GM18858 (cell line): Measurements from ENCODE around the gene DLGAP1.

Experiments
- ATAC-seq: cut with Tn5 transposase; IDR thresholded peaks from one replicate; pipeline ENCODE4 v1.9.1; 2021; ENCODE audit not compliant: unreplicated experiment

The DLGAP1 gene

DNA sequence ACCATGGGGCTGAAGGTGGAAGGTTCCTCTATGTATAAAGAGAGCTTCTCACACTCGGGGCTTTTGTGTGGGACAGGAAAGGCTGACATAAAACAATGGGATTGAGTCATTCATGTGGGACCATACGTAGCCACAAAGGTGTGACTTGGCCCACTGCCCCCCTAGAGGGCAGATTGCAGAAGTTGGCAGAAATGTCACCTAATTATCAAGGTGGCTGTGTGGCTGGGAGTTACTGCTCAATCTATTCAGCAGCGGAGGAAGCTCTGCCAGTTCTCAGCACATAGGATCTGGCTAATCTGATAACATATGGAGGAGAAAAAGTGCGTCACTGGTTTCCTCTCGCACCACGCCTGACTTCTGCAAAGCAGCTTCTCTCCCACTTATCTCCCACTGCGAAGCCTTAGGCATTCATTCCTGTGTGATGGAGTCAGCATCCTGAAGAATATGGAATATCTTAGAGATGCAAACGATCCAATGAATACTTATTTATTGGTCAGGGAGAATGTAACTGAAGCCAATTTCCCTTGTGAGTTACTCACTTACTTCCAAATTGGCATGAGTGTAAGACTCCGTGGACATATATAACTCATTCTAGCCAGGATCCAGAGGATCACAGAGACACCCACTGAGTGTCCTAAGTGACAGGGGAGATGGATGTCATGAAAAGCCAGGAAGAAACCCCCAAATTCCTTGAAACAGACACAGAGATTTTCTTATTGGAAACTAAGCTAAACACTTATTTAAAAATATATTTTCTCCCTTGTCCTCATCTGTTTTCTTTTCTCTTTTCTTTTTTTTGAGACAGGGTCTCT, 660.4 kb downstream of the DLGAP1 start:
- no peak for ATAC-seq

DNA sequence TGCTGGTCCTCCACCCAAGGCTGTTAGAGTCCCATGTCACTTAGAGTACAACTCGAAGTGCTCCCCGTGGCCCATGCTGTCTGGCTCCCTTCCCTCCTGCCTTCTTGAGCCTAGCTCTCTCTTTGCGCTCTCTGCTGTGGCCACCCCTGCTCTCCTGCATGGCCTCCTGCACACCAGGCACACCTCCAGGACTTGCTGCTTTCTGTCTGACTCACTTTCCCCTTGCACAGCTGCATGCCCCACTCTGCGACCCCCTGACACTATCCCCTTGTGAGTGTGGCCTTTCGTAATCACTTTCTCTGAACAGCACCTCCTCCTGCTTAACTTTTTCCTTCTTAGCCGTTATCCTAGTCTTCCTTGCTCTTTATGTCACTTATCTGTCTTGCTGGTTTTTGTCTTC, 661.6 kb downstream of the DLGAP1 start:
- ATAC-seq, result no peak

DNA sequence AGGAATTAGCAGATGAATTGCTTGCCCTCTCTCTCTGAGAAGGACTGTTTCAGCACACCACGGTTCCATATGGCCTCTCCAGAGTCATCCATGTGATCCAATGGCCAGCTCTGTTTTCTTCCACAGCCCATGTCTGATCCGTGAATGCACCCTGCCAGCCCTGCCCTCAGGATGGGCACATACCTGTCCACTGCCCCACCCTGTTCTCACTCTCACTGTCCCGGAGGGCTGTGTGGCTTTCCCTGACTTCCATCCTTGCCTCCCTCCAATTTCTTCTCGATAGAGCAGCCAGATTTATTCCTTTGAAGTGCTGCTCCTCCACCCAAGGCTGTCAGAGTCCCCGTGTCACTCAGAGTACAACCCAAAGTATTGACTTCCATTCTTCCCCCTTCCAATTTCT, 662.0 kb downstream of the DLGAP1 start:
- no peak for ATAC-seq

DNA sequence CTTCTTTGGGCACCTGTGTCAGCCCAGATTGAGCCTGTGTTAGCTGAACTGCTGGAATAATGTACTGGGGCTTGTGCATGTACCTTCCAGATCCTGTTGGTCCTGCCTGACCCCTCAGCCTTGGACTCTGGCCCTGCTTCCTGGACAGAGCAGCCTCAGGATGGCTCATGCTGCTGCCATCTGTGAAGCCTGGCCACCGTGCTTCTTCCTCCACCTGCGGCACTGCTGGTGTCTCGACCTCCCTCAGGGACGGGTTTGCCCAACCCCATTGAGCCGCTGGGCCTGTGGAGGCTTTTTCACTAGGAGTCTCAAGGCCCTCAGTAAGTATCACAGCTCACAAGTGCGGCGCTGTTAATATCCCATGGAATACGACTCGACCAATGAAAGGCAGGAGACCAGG, 662.4 kb downstream of the DLGAP1 start:
- ATAC-seq, result no peak

DNA sequence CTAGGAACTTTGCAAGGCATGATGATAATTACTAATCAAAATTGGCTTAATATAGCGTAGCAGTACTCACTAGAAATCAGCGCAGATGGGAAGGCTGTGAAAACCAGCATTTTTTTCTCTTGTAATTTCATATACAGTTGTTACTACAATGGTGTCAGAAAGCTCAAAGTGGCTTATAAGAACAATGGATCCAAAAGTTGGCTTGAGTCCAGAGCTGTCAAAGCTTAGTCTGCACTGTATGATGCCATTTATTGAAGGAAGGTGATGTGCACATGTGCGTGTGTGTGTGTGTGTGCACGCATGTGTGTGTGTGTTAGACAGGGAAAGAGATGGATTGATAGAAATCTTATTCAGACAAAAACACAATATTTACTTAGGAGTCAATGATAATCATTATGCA, 663.9 kb downstream of the DLGAP1 start:
- ATAC-seq, result no peak

DNA sequence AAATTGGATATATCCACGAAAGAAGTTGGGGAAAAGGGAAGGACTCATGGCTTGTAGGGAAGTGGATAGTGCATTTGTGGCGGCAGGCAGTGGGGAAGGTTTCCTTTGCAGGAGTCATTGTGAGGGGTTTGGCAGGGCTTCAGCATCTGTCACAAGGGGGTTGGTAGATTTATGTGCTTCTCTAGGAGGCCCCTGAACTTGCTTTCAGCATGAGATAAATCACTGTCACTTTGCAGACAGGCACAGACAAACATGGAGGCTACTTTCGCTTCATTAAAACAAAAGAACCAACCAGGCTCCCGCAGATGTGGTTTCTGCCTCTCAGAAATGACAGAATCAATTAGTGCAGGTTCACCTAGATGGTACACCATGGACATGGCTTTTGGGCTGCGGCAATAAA, 664.4 kb downstream of the DLGAP1 start:
- no peak for ATAC-seq

DNA sequence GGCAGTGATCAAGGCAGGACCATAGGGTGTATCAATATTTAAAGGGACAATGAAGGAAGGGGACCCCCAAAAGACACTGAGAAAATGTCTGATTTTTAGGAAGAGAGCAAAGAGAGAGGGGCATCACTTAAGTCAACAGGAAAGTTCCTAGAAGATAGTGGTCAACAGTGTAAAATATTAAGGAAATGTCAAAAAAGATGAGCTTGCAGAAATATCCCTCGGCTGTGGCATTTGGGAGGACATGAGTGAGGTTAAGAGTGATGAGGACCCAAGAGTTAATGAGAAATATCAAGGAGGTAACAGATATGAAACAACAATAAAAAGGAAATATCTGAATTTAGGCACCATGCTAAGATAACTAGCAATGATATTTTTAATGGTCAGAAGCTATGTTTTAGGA, 665.6 kb downstream of the DLGAP1 start:
- no peak for ATAC-seq

DNA sequence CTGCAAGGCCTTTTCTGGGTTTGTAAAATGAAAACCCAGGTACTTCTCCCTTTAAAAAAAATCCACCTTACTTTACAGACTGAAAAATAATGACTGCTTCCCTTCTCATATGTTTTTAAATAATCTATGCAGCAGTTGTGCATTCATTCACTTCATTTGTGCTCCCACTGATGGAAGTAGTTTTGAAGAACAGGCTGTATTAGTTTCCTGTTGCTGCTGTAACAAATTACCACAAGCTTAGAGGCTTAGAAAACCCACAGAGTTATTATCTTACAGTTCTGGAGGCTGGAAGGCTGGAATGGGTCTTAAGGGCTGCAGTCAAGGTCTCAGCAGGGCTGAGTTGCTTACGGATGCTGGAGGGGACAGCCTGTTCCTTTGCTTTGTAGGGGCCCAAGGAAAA, 670.2 kb downstream of the DLGAP1 start:
- no peak for ATAC-seq

DNA sequence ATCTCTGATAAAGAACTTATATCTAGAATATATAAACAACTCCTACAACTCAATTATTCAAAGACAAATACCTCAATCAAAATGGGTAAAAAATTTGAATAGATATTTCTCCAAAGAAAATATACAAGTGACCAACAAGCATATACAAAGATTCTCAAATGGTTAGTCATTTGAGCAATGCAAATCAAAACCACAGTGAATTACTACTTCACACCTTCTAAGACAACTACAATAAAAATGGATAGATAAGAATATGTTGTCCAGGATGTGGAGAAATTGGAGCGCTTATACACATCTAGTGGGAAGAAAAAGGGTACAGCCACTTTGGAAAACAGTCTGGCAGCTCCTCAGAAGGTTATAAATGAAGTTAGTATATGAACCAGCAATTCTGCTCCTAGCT, 672.2 kb downstream of the DLGAP1 start:
- ATAC-seq, result no peak

DNA sequence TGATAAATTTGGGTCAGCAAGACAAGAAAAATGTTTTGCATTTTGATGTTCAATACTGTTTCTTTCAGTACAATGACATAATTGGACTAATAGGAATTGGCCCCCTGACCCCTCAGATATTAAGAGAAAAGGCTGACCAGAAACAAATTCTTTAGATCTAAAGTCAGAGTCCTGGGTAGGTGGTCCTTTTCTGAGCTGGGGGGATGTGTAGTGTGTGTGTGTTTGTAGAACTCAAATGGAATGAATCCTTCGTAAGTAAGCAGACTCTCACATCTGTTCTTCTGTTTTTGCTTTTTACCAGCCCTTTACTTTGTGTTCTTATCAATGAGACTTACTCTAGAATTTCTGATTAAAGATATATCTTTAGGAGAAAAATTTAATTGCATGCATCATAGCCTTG, 677.4 kb downstream of the DLGAP1 start:
- no peak for ATAC-seq

DNA sequence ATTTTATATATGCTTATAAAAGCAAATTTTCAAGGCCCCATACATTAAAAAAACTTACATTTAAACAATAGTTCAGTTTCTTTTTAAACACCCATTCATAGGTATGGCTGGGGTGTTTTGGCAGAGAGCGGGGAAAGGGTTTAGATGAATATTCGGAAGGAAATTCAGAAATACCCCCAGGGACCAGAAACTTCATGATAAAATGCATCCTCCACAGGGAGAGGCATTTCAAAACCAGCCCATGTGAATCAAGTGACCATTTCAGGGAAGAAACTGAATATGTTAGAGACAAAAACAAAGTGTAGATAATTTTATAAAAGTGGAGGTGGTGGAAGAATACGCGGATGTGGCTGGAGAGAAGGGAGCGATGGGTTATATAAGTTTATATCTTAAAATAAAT, 678.0 kb downstream of the DLGAP1 start:
- no peak for ATAC-seq

DNA sequence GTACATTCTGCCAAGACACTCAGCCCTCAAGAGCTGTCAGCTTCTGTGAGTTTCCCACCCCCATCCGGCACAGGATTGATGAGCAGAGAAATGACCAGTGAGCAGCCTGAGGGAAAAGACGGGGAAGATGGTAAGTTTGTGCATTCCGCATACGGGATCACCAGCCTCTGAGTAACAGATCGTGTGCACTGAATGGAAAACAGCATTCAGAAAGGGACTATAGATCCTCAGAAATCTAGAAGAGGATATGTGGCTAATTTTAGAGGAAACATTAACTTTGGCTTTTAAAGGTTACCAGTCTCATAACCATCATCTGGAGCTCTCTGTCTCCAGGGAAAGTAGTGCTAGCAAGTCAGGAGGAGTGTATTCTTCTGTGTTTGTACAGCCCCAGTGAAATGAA, 679.1 kb downstream of the DLGAP1 start:
- no peak for ATAC-seq

DNA sequence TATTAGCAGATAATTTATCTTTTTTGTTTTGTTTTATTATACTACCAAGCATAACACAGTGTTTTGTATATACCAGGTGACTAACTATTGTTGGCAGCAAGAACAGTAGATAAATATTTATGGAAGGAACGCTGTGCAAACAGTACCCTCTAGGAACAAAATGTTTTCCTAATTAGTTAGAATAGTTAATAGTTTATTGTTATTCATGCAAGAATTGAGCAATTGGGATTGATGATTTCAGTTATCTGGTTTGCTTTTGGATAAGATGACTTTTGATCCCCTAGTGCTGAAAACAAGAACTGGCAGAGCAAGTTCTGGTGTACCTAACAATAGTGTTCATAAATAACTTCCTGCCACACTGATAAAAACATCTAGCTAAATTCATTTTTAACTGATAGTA, 681.8 kb downstream of the DLGAP1 start:
- no peak for ATAC-seq

DNA sequence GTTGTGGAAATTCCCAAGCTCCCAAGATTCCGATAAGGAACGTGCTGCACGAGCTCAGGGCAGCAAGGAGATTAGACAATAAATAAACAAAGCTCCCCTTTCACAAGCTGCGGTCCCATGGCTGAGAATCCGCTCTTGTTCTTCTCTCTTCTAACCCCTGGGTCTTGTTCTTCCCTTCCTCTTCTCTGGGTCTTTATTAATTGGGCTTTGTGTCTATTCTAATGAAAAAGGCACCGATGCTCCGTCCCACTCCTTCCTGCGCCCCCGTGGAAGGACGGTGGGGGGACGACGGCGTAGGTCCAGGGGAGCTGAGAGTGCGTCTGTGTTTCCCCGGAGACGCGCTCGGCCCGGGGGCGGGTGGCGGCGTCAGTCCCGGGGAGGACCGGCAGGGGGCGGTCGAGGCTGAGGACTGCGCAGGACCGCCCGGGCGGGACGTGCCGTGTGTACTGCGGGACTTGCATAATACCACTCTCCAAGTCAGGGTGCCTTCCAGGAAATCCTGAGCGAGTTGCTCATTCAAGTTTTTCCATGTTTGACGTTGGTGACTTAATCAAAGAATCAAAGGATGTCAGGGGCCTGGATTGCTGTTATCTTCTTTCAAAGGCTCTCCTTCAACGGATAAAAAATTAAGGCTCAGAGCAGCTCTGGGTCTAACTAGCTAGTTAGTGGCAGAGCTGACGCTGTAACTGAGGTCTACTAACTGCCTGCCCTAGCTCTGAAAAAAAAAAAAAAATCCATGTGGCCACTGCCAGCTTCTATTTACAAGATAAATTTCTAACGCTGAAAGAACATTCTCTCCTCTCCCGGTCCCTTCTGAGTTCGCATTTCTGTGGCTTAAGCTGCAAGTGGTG, 683.8 kb downstream of the DLGAP1 start:
- peak; percentile 91 for ATAC-seq

DNA sequence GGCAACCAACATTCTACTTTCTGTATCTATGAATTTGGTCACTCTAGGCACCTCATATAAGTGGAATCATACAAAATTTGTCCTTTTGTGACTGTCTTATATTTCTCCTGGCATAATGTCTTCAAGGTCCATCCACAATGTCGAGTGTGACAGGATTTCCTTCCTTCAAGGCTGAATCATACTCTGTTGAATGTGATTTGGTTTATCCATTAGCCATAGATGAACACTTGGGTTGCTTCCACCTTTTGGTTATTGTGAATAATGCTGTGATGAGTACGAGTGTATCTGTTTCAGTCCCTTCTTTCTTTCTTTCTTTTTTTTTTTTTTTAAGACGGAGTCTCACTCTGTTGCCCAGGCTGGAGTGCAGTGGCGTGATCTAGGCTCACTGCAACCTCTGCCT, 693.8 kb downstream of the DLGAP1 start:
- no peak for ATAC-seq

DNA sequence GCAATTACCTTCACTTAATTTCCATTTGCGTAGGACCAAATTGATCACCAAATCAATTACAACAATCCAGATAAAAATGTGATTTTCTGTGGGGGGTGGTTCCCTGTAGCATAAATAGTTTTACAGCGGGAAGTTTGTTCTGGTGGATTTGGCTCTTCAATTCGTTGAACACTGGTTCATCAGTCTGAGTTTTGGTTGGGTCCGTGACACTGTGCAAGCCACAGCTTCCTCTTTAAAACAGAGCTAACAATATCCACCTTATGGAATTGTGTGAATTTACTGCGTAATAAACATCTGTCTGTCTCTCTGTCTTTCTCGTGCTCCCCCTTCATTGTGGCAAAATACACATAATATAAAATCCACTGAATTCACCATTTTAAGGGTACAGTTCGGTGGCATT, 694.4 kb downstream of the DLGAP1 start:
- no peak for ATAC-seq

DNA sequence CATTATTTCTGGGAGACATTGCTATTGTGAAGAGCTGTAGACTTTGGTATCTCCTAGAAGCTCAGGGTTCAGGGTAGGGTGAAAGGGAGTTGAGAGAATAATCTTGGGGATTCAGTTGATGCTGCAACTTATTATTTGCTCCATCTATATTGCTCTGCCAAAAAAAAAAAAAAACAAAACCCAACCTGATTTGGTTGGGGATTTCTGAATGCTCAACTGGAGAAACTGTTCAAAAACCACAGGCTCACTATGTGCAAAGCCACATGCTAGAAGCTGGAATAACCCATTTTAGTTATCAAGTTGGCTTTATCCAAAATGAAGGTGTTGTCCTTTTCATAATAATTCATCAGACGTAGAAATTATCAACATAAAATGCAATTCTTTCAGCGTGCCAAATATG, 696.0 kb downstream of the DLGAP1 start:
- no peak for ATAC-seq

DNA sequence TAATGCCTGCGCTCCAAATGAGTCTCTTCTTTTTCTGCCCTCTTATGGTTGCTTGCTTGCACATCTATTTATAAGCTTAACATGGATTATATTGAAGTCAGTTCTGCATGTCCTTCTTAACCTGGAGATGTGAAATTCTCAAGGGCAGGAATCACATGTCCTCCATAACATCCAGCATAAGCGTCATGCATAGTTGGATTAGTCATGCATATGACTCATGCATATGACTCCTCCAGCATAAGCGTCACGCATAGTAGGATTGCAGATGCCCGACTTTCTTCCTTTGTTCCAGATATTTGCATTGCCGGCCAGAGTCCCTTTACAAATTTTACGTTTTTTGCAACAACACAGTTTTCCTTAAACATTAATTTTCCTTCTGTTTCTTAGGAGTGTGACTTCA, 696.6 kb downstream of the DLGAP1 start:
- ATAC-seq, result no peak

DNA sequence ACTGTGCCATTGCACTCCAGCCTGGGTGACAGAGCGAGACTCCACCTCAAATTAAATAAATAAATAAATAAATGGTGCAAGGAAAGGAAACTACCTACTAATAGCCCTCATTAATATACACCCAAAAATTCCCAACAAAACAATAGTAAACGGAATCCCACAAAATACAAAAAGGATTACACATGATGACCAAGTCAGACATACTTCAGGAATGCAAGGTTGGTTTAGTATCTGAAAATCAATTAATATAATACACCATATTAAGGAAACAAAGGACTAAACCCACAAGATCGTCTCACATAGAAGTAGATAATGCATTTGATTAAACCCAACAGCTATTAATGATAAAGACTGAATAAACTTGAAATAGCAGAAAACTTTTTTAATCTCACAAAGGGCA, 697.7 kb downstream of the DLGAP1 start:
- ATAC-seq, result no peak

DNA sequence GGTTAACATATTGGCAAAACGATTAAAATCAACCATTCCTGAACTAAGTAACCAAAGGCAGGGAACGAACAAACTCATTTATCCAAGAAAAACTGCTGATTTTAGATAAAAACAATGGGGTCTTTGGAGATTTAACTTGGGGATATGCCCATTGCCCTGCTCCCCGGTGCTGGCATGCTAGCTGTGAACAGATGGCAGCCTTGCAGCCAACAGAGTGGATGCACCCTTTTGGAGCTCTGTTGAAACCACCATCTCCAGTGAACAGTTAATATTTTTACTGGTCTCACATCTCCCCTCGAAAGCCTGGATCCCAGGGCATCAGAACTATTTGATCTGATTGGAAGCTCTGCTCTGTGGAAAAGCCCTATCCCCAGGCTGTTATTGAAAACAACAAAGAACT, 702.0 kb downstream of the DLGAP1 start:
- ATAC-seq, result no peak

DNA sequence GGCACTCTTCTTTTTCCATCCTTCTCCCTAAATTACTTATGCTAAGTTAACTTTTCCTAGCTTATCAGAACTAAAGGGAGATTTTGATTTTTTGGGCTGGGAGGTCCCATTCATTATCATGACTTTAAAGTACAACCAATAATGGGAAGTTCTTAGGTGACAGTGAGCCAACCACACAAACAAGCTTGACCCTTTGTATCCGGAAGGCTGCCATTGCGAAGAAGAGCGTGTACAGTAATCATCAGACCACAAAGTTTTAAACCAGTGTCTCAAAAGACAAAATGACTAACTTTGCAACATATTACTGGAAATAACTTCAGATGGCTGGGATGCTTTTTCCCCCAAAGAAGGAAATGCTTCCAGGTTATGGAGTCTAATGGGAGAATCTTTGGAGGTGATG, 707.0 kb downstream of the DLGAP1 start:
- no peak for ATAC-seq

DNA sequence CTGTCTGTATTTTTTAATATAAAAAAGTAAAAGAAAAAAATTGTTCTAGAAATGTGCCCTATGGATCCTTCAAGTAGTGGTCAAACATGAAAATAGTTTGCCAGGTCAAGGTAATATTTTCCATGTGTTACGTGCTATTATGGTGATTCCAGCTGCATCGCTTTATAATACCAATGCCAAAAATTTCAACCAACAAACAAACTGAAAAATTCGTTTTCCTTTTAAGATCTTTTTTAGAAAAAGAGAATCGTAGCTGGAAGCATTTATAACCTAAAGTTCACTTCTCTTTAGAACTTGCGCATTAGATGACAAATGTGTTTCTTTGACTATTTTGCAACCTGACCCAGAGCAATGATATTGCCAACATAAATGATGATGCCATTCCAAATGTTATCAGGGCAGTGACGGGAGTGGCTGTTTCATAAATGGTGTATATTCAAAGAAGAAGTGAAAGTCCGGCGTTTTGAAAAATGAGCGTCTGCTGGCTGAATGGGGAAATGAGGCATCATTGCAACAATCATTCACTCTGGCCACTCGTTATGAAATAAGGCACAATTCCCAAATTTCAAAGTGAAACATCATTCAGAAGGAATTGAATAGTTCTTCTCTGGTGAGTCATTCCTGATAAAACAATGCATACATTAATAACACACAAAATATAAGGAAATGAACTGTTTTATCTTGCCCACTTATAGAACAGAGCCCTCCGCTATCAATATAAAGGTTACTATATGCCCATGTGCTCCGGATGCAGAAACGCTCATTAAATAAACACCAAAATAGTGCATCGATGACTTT, 707.7 kb downstream of the DLGAP1 start:
- ATAC-seq, result no peak
